ENCODE results near the gene ITGAL.

- no peak for TF ChIP-seq ZNF384 (IDR thresholded peaks at IDR 0.05)
- TF ChIP-seq FOXA1 (IDR thresholded peaks at IDR 0.05): no peak
- no peak for TF ChIP-seq TARDBP (IDR thresholded peaks at IDR 0.05)
- no peak for TF ChIP-seq PKNOX1 (IDR thresholded peaks at IDR 0.05)
- TF ChIP-seq LEF1 (IDR thresholded peaks at IDR 0.05; ENCODE audit: borderline replicate concordance): no peak
- no peak for TF ChIP-seq NFRKB (IDR thresholded peaks at IDR 0.05)
- TF ChIP-seq SP1 (IDR thresholded peaks at IDR 0.05): no peak
- TF ChIP-seq FOXK2 (IDR thresholded peaks at IDR 0.05): no peak
- no peak for TF ChIP-seq HDGF (IDR thresholded peaks at IDR 0.05; ENCODE audit: borderline replicate concordance)
- TF ChIP-seq L3MBTL2 (conservative IDR thresholded peaks at IDR 0.05): no peak
Observed at GRCh38 chr16:30561089-30561816, 88.7 kb downstream of the ITGAL start.
